AG04450 (cell line): ENCODE results near the gene TMEM63B. TPM values are rescaled to one million over a fixed set of nuclear protein-coding genes. Genes with fewer than 3 reads are reported as not detected.

Experiments
- CTCF ChIA-PET: fragments of 300-600, 350-600 bp; formaldehyde crosslinking; extraction: SDS; loops from one replicate; lab custom pipeline; 2022; ENCODE audit warnings: antibody characterized with exemption, inconsistent platforms; lab: Charles Lee
- POLR2A ChIA-PET: fragments of 350-600 bp; formaldehyde crosslinking; extraction: SDS; loops from one replicate; lab custom pipeline; 2021; ENCODE audit warnings: antibody characterized with exemption, inconsistent platforms; lab: Yijun Ruan, JAX
- DNase-seq: peaks from one replicate; pipeline ENCODE4 v3.0.0-alpha.2; 2011; ENCODE audit warnings: low read depth, low spot score
- H3K27ac ChIP-seq: one replicate; pipeline ENCODE4 v1.5.1; 2012; ENCODE audit warnings: low read depth, low read length, control low read depth
- H3K27me3 ChIP-seq: one replicate; pipeline ENCODE4 v1.6.0; 2012; ENCODE audit warnings: low read length; ENCODE audit not compliant: control insufficient read depth, insufficient read depth
- H3K4me3 ChIP-seq: 2 replicates; pipeline ENCODE4 v1.5.1; 2011; ENCODE audit warnings: mild to moderate bottlenecking, low read depth, low read length, control low read depth
- H3K9me3 ChIP-seq: 2 replicates; pipeline ENCODE4 v1.5.1; 2012; ENCODE audit warnings: low read length; ENCODE audit not compliant: control insufficient read depth, insufficient read depth
- CTCF ChIP-seq: IDR thresholded peaks from 2 replicates; pipeline ENCODE4 v1.5.1; 2011; ENCODE audit warnings: low read depth, low read length, control low read depth, inconsistent platforms
- polyA plus RNA-seq: library from polyadenylated mRNA; depleted of rRNA; stranded (reverse); fragments of >200 nt; gene quantifications from 2 replicates; pipeline ENCODE4 v1.2.3, GENCODE V29; 2011

Gene TMEM63B
- polyA plus RNA-seq, 1 experiment = 39.4 TPM

- Histone ChIP-seq H3K9me3 (no peaks in the 10 kb centered on the region; the same call in 1 of the 2 replicates), H3K27ac (no peak overlapping the region), H3K4me3 (no peak overlapping the region), H3K27me3 (no peaks in the 10 kb centered on the region)
- DNase-seq = no peak
- TF ChIP-seq CTCF = no peak
- ChIA-PET CTCF (interaction anchor here (0.7 to 2.7 kb wide), 5 partner anchors 10 to 462 kb away, joined by 3 to 6 read pairs (median 4); no protein-coding TSS in a partner anchor), POLR2A (interaction anchor here (0.6 kb wide), 1 partner anchor 74 kb away, joined by 3 read pairs; no protein-coding TSS in a partner anchor)
These were observed 4.5 kb downstream of the TMEM63B start for GRCh38 chr6:44131892-44132291.

- ChIA-PET CTCF (interaction anchor here (2.7 kb wide), 1 partner anchor 35 kb away, joined by 6 read pairs; no protein-coding TSS in a partner anchor), POLR2A (interaction anchor here (0.5 to 0.6 kb wide), 2 partner anchors 37 to 74 kb away, joined by 3 read pairs; no protein-coding TSS in a partner anchor)
- H3K27ac ChIP-seq = no peak overlapping the region
- TF ChIP-seq CTCF = no peak
- no peak for DNase-seq
- H3K9me3 ChIP-seq = no peaks in the 10 kb centered on the region; the same call in 1 of the 2 replicates
- no peaks in the 10 kb centered on the region for H3K27me3 ChIP-seq
- no peak overlapping the region for H3K4me3 ChIP-seq
These were observed 5.1 kb downstream of the TMEM63B start for GRCh38 chr6:44132476-44132875.

- Histone ChIP-seq H3K27me3 (no peaks in the 10 kb centered on the region), H3K9me3 (no peaks in the 10 kb centered on the region), H3K4me3 (no peak overlapping the region), H3K27ac (no peak overlapping the region)
- peak; percentile 14; the same call in 1 of the 2 replicates for TF ChIP-seq CTCF
- POLR2A ChIA-PET = interaction anchor here (0.6 to 1.2 kb wide), 2 partner anchors 114 to 192 kb away, joined by 3 to 5 read pairs; partner anchors contain the start of gene HSP90AB1
- CTCF ChIA-PET = interaction anchor here (2.7 kb wide), 1 partner anchor 36 kb away, joined by 6 read pairs; no protein-coding TSS in a partner anchor
- no peak for DNase-seq
These were observed 5.9 kb downstream of the TMEM63B start for GRCh38 chr6:44133003-44133931.

GRCh38 chr6:44133981-44134711 is 6.8 kb downstream of the TMEM63B start:
- ChIA-PET CTCF (interaction anchor here (2.7 kb wide), 1 partner anchor 37 kb away, joined by 6 read pairs; no protein-coding TSS in a partner anchor), POLR2A (interaction anchor here (0.6 to 1.2 kb wide), 2 partner anchors 113 to 191 kb away, joined by 3 to 5 read pairs; partner anchors contain the start of gene HSP90AB1)
- DNase-seq = no peak
- Histone ChIP-seq H3K27ac (no peak overlapping the region), H3K9me3 (no peaks in the 10 kb centered on the region), H3K27me3 (no peaks in the 10 kb centered on the region), H3K4me3 (no peak overlapping the region)
- TF ChIP-seq CTCF = no peak
